Brain microvascular endothelial cell (primary cell): ENCODE results near the gene UHRF2.
A peak's percentile ranks its signal among the peaks of the same experiment; 100 is the strongest.

Source experiments
- DNase-seq: peaks from one replicate; pipeline ENCODE4 v3.0.0-alpha.2; 2020
- H3K27ac ChIP-seq: fragments of 250-450 bp; sonication (Bioruptor Pico); 2 replicates; pipeline ENCODE4 v1.5.1; 2020; ENCODE audit warnings: mild to moderate bottlenecking, moderate library complexity
- H3K27me3 ChIP-seq: fragments of 250-450 bp; sonication (Bioruptor Pico); replicated peaks from 2 replicates; pipeline ENCODE4 v1.5.1; 2020; ENCODE audit warnings: mild to moderate bottlenecking
- H3K36me3 ChIP-seq: fragments of 250-450 bp; sonication (Bioruptor Pico); replicated peaks from 2 replicates; pipeline ENCODE4 v1.5.1; 2020; ENCODE audit warnings: mild to moderate bottlenecking
- H3K4me3 ChIP-seq: 2 replicates; pipeline ENCODE4 v1.5.1; 2011; ENCODE audit warnings: low read depth, mild to moderate bottlenecking, control low read depth, low read length, moderate library complexity
- in situ Hi-C: cut with HindIII; loops from 2 replicates; pipeline ENCODE4 v1.10.0; 2017; ENCODE audit warnings: low sequenced_read_pairs, low pct_ligation_motif_present
- TF ChIP-seq, protein P1 (sequence below): IDR thresholded peaks from 2 replicates; pipeline ENCODE4 v1.5.1; 2011; ENCODE audit warnings: low read depth, mild to moderate bottlenecking, moderate library complexity, low read length, control low read depth, inconsistent platforms; ENCODE audit errors: missing control alignments

The UHRF2 gene

DNA sequence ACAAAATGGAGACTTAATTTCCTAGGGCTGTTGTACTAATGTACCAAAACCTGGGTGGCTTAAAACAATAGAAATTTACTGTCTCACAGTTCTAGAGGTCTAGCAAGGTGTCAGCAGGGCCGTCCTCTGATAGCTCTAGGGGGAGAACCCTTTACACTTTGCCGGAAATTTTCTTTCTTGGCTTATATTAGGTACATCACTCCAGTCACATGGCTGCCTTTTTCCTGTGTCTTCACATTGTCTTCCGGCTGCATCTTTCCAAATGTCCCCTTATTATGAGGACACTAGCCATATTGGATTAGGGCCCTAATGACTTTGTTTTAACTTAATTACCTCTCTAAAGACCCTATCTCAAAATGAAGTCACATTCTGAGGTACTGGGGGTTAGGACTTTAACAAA, 5.8 kb downstream of the UHRF2 start:
- DNase-seq: no peak
- Histone ChIP-seq H3K36me3 (peaks cover 3% of the 10 kb centered on the region), H3K27ac (no peak overlapping the region), H3K27me3 (no peaks in the 10 kb centered on the region), H3K4me3 (no peak overlapping the region)
- in situ Hi-C loops: loop anchor here (25.0 kb wide), 1 partner anchor 94 kb away; no protein-coding TSS in a partner anchor
- TF ChIP-seq, protein P1, sequence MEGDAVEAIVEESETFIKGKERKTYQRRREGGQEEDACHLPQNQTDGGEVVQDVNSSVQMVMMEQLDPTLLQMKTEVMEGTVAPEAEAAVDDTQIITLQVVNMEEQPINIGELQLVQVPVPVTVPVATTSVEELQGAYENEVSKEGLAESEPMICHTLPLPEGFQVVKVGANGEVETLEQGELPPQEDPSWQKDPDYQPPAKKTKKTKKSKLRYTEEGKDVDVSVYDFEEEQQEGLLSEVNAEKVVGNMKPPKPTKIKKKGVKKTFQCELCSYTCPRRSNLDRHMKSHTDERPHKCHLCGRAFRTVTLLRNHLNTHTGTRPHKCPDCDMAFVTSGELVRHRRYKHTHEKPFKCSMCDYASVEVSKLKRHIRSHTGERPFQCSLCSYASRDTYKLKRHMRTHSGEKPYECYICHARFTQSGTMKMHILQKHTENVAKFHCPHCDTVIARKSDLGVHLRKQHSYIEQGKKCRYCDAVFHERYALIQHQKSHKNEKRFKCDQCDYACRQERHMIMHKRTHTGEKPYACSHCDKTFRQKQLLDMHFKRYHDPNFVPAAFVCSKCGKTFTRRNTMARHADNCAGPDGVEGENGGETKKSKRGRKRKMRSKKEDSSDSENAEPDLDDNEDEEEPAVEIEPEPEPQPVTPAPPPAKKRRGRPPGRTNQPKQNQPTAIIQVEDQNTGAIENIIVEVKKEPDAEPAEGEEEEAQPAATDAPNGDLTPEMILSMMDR: no peak

DNA sequence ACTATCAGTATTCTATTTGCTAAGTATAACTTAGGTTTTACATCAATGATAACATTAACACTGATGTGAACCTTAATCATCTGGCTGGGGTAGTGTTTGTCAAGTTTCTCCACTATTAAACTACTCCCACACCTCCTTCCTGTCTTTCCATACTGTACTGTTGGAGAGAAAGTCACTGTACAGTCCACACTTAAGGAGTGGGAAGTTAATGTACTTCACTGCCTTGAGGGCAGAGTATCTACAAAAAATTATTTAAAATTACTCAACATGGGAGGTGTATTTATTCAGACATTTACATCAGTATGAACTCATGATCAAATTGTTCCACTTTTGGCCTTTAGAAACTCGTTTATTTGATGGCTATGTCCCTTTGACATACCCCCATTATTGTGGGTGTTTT, 11.9 kb downstream of the UHRF2 start:
- no peaks in the 10 kb centered on the region for H3K27me3 ChIP-seq
- TF ChIP-seq, protein P1: no peak
- H3K36me3 ChIP-seq: peaks cover 3% of the 10 kb centered on the region
- no peak overlapping the region for H3K4me3 ChIP-seq
- in situ Hi-C loops: loop anchor here (25.0 kb wide), 1 partner anchor 87 kb away; no protein-coding TSS in a partner anchor
- H3K27ac ChIP-seq: no peak overlapping the region
- no peak for DNase-seq

DNA sequence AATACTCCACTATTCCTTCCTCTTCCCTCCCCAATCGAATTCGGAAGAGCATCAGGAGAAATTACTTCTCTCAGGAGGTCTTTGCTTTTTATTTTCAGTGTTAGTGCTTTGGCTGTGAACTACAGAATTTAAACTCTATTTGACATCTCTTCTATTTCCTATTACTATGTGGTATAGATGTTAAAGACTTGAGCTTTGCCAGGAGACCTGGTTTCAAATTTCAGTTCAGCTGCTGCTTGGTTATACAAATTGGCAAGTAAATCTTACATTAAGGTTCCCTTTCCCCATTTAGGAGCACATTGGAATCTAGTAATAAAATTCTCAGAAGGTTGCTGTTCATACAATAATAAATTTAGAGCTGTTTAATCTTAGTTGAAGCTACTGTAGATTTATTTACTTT, 13.1 kb downstream of the UHRF2 start:
- Histone ChIP-seq H3K27me3 (no peaks in the 10 kb centered on the region), H3K36me3 (peaks cover 3% of the 10 kb centered on the region), H3K4me3 (no peak overlapping the region), H3K27ac (no peak overlapping the region)
- TF ChIP-seq, protein P1: no peak
- no peak for DNase-seq
- in situ Hi-C loops: no loop called here

DNA sequence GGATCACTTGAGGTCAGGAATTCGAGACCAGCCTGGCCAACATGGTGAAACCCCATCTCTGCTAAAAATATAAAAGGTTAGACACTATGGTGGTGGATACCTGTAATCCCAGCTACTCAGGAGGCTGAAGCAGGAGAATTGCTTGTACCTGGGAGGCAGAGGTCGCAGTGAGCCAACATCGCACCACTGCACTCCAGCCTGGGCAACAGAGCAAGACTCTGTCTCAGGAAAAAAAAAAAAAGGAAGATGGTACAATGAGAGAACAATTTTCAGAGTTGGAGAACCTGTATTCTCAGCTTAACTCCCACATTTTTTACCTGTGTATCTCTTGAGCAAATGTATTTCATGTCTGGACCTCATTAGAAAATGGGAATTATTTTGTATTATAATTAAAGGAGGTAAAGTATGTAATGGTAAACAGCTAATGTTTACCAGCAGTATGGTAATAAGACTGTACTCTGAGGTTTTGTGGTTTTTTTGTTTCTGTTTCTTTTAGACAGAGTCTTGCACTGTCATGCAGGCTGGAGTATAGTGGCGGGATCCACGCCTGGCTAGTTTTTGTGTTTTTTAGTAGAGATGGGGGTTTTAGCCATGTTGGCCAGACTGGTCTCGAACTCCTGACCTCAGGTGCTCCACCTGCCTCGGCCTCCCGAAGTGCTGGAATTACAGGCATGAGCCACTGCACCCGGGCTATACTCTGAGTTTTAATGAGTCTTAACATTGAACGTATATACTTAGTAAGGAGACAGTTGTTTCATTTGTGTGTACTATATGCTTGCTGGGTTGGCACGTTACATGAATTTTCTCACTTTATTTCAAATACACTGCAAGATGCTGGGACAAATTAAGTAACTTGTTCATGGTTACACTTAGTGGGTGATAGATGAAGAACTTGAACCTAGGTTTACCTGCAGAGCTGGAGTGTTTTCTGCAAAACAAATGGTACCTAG, 16.2 kb downstream of the UHRF2 start:
- Histone ChIP-seq H3K27ac (no peak overlapping the region), H3K4me3 (no peak overlapping the region), H3K27me3 (no peaks in the 10 kb centered on the region), H3K36me3 (no peaks in the 10 kb centered on the region)
- TF ChIP-seq, protein P1: no peak
- no peak for DNase-seq
- in situ Hi-C loops: no loop called here

DNA sequence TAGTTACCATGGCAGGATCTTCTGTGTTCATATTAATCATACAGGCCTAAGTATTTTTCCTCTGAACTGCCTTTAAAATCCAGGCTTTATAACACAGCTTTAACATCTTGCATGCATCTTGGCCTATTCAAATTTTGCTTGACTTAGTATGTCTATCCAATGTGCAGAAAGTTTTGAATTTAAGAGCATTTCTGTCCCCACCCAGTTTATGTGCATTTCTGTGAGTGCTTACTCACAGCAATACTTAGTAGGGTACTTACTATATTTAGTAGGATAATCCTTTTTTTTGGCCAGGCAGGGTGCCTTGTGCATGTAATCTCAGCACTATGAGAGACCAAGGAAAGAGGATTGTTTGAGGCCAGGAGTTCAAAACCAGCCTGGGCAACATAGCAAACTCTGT, 18.0 kb downstream of the UHRF2 start:
- no peak for DNase-seq
- TF ChIP-seq, protein P1: no peak
- no peak overlapping the region for H3K27ac ChIP-seq
- H3K27me3 ChIP-seq: no peaks in the 10 kb centered on the region
- in situ Hi-C loops: no loop called here
- H3K36me3 ChIP-seq: no peaks in the 10 kb centered on the region
- H3K4me3 ChIP-seq: no peak overlapping the region

DNA sequence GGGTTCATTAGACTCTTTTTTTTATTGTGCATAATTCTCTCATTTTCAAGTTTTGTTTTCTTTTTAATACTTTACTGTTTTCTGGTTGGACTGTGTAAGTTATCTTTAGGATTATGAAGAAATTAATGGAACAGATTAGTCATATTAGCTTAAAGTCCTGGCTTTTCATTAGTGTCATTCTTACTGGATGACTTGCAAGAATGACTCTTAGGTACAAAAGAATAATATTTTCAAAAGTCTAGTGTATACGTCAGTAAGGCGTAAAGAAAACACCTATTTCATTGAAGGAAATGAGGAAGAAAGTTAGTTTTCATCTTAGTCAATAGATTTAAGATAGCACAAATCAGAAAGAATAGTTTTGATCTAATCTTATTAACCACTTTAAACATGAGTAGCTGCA, 20.4 kb downstream of the UHRF2 start:
- Histone ChIP-seq H3K27ac (peak overlapping the region; percentile 86), H3K36me3 (peaks cover 2% of the 10 kb centered on the region), H3K4me3 (no peak overlapping the region), H3K27me3 (no peaks in the 10 kb centered on the region)
- DNase-seq: no peak
- in situ Hi-C loops: no loop called here
- TF ChIP-seq, protein P1: no peak
